ENCODE measurements around the gene ADGRE1. TPM values are rescaled to one million over a fixed set of nuclear protein-coding genes. Genes with fewer than 3 reads are reported as not detected.

ADGRE1 gene
- total RNA-seq, 2 donors from 2014 or later: not detected

DNA sequence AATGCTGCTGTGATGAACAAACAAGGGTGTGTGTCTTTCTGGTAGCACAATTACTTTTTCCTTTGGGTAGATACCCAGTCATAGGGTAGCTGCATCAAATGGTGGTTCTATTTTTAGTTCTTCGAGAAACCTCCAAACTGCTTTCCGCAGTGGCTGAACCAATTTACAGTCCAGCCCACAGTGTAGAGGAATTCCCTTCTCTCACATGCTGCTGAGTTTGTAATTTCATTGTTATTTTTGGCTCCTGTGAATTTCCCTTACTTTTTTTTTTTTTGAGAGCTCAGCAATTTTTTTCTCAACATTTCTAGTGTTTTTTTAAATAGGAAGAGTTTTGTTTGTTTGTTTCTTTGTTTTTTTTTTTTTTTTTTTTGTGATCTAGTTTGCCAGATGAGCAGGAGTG is 37.5 kb upstream of the ADGRE1 start:
- peaks cover 6% of the 10 kb centered on the region for H3K27me3 Mint-ChIP-seq (ENCODE audit: insufficient read depth)
- TF ChIP-seq, protein P1, sequence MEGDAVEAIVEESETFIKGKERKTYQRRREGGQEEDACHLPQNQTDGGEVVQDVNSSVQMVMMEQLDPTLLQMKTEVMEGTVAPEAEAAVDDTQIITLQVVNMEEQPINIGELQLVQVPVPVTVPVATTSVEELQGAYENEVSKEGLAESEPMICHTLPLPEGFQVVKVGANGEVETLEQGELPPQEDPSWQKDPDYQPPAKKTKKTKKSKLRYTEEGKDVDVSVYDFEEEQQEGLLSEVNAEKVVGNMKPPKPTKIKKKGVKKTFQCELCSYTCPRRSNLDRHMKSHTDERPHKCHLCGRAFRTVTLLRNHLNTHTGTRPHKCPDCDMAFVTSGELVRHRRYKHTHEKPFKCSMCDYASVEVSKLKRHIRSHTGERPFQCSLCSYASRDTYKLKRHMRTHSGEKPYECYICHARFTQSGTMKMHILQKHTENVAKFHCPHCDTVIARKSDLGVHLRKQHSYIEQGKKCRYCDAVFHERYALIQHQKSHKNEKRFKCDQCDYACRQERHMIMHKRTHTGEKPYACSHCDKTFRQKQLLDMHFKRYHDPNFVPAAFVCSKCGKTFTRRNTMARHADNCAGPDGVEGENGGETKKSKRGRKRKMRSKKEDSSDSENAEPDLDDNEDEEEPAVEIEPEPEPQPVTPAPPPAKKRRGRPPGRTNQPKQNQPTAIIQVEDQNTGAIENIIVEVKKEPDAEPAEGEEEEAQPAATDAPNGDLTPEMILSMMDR (conservative IDR thresholded peaks at IDR 0.05): no peak
- H3K27ac Mint-ChIP-seq: no peak overlapping the region
- Histone ChIP-seq H3K36me3 (ENCODE audit: control insufficient read depth, insufficient read depth, low read length) (no peaks in the 10 kb centered on the region), H3K27ac (ENCODE audit: low read depth, low read length) (no peak overlapping the region), H3K27me3 (ENCODE audit: control insufficient read depth, insufficient read depth, low read length, poor library complexity, severe bottlenecking) (no peaks in the 10 kb centered on the region), H3K9me3 (ENCODE audit: control insufficient read depth, low read length) (peaks cover 46% of the 10 kb centered on the region), H3K4me1 (ENCODE audit: control insufficient read depth, insufficient read depth, low read length) (no peaks in the 10 kb centered on the region), H3K9ac (ENCODE audit: extremely low read depth, low read length, poor library complexity, severe bottlenecking) (no peak overlapping the region), H3K4me3 (ENCODE audit: low read length) (no peak overlapping the region)
- no peak overlapping the region for H3K4me3 Mint-ChIP-seq
- no peaks in the 10 kb centered on the region for H3K36me3 Mint-ChIP-seq (ENCODE audit: low read depth)
- H3K4me1 Mint-ChIP-seq: no peaks in the 10 kb centered on the region
- peaks cover 8% of the 10 kb centered on the region for H3K9me3 Mint-ChIP-seq
- WGBS, 2 experiments (ENCODE audit: insufficient coverage in 1 of 2, insufficient read length in 1 of 2): 81 to 96% methylated on average over 2 of the region's 2 CpGs
- no peak for DNase-seq

DNA sequence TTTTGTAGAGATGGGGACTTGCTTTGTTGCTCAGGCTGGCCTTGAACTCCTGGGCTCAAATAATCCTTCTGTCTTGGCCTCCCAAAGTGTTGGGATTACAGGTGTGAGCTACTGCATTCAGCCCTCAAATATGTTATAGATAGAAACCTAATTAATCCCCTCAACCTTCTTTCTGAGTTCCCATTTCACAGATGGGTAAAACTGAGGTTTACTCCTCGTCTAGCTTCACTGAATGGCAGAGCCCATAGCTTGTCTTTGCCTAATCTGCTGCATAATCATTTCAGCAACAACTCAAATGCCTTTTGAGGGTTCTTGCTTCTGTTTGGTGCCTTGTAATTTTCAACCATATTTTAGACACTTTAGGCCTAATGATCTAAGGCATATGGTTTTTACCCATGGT is 36.0 kb upstream of the ADGRE1 start:
- Histone ChIP-seq H3K4me3 (ENCODE audit: low read length) (no peak overlapping the region), H3K27me3 (ENCODE audit: control insufficient read depth, insufficient read depth, low read length, poor library complexity, severe bottlenecking) (no peaks in the 10 kb centered on the region), H3K9ac (ENCODE audit: extremely low read depth, low read length, poor library complexity, severe bottlenecking) (no peak overlapping the region), H3K27ac (ENCODE audit: low read depth, low read length) (no peak overlapping the region), H3K9me3 (ENCODE audit: control insufficient read depth, low read length) (peaks cover 51% of the 10 kb centered on the region), H3K4me1 (ENCODE audit: control insufficient read depth, insufficient read depth, low read length) (no peaks in the 10 kb centered on the region), H3K36me3 (ENCODE audit: control insufficient read depth, insufficient read depth, low read length) (no peaks in the 10 kb centered on the region)
- Mint-ChIP-seq H3K27me3 (ENCODE audit: insufficient read depth) (peaks cover 6% of the 10 kb centered on the region), H3K9me3 (peaks cover 12% of the 10 kb centered on the region), H3K4me1 (no peaks in the 10 kb centered on the region), H3K27ac (no peak overlapping the region), H3K36me3 (ENCODE audit: low read depth) (no peaks in the 10 kb centered on the region), H3K4me3 (no peak overlapping the region)
- 27 to 60% methylated on average over 1 of the region's 1 CpG for WGBS, 2 experiments (ENCODE audit: insufficient coverage in 1 of 2, insufficient read length in 1 of 2)
- TF ChIP-seq, protein P1 (conservative IDR thresholded peaks at IDR 0.05): no peak
- no peak for DNase-seq

DNA sequence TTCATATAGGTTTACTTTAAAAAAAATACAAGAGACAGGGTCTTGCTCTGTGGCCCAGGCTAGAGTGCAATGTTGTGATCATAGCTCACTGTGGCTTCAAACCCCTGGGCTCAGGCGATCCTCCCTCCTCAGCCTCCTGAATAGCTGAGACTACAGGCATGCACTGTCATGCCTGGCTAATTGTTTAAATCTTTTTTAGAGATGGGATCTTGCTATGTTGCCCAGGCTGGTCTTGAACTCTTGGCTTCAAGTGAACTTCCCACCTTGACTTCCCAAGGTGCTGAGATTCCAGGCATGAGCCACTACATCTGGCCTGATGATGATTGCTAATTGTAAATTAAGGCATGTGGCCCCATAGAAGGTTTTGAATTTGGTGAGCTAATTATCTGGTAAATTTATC is 35.4 kb upstream of the ADGRE1 start:
- Histone ChIP-seq H3K9me3 (ENCODE audit: control insufficient read depth, low read length) (peaks cover 51% of the 10 kb centered on the region), H3K9ac (ENCODE audit: extremely low read depth, low read length, poor library complexity, severe bottlenecking) (no peak overlapping the region), H3K27me3 (ENCODE audit: control insufficient read depth, insufficient read depth, low read length, poor library complexity, severe bottlenecking) (no peaks in the 10 kb centered on the region), H3K36me3 (ENCODE audit: control insufficient read depth, insufficient read depth, low read length) (no peaks in the 10 kb centered on the region), H3K27ac (ENCODE audit: low read depth, low read length) (no peak overlapping the region), H3K4me1 (ENCODE audit: control insufficient read depth, insufficient read depth, low read length) (no peaks in the 10 kb centered on the region), H3K4me3 (ENCODE audit: low read length) (no peak overlapping the region)
- no peak overlapping the region for H3K4me3 Mint-ChIP-seq
- H3K27me3 Mint-ChIP-seq (ENCODE audit: insufficient read depth): peaks cover 6% of the 10 kb centered on the region
- TF ChIP-seq, protein P1 (conservative IDR thresholded peaks at IDR 0.05): no peak
- peaks cover 12% of the 10 kb centered on the region for H3K9me3 Mint-ChIP-seq
- no peak overlapping the region for H3K27ac Mint-ChIP-seq
- no peaks in the 10 kb centered on the region for H3K36me3 Mint-ChIP-seq (ENCODE audit: low read depth)
- WGBS, 2 experiments (ENCODE audit: insufficient coverage in 1 of 2, insufficient read length in 1 of 2): 47 to 67% methylated on average over 1 of the region's 1 CpG
- no peak for DNase-seq
- no peaks in the 10 kb centered on the region for H3K4me1 Mint-ChIP-seq
